ENCODE measurements around the gene CIAO2B.
"Not testable (repeated sequence)": the region's sequence is repeated elsewhere in the genome, so short reads cannot be mapped to it uniquely, and the experiment has no call there.

Gene CIAO2B

DNA sequence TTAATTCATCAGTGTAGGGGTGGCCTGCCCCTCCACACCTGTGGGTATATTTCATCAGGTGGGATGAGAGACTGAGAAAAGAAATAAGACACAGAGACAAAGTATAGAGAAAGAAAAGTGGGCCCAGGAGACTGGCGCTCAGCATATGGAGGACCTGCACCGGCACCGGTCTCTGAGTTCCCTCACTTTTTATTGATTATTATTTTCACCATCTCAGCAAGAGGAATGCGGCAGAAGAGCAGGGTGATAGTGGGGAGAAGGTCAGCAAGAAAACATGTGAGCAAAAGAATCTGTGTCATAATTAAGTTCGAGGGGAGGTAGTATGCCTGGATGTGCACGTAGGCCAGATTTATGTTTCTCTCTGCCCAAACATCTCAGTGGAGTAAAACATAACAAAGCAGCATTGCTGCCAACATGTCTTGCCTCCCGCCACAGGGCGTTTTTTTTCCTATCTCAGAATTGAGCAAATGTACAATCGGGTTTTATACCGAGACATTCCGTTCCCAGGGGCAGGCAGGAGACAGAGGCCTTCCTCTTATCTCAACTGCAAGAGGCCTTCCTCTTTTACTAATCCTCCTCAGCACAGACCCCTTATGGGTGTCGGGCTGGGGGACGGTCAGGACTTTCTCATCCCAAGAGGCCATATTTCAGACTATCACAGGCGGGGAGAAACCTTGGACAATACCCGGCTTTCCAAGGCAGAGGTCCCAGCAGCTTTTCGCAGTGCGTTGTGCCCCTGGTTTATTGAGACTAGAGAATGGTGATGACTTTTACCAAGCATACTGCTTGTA, 21.4 kb upstream of the CIAO2B start:
- not testable (repeated sequence) for DNase-seq (ENCODE audit: low read depth, low spot score)

DNA sequence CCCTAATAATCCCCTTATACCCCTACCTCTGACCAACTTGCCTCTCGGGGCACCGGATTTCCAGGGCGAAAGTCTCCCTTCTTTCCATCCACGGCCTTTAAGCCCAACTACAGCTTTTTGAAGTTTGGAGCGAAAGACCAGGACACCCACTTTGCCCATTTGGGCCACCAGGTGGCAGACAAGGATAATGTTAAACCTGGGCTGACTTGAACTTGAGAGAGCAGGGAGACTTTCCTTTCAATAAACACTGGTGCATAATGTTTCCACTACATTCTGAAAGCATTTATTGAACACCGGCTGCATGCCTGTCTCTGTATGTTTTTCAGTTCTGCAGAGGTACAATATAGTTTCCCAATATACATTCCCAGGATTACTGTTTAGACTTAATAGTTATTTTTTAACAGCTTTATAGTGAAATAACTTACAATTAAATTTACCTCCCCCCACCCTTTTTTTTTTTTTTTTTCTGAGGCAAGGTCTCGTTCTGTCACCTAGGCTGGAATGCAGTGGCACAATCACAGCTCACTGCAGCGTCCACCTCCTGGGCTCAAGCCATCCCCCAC, 20.0 kb upstream of the CIAO2B start:
- no peak for DNase-seq (ENCODE audit: low read depth, low spot score)

- no peak for DNase-seq (ENCODE audit: low read depth, low spot score)
Measured at GRCh38 chr16:66953462-66954096, 19.4 kb upstream of the CIAO2B start.

DNA sequence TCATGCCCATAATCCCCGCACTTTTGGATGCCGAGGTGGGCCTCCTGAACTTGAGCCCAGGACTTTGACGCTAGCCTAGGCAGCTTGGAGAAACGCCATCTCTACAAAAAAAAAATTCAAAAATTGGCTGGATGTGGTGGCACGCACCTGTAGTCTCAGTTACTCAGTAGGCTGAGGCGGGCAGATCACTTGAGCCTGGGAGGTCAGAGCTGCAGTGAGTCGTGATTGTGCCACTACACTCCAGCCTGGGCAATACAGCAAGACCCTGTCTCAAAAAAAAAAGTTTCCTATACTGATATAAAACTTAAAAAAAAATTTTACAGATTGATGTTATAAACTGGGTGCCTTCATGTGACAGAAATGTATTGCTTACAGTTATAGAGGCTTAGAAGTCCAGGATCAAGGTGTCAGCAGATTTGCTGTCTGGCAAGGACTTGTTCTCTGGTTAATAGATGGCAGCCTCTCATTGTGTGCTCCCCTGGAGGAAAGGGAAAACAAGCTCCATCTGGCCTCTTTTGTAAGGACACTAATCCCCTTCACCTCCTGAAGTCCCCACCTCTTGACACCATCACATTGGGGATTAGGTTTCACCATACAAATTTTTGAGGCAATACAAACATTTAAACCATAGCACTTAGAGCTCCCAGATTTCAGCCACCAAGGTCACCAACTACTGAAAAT, 18.4 kb upstream of the CIAO2B start:
- no peak for DNase-seq (ENCODE audit: low read depth, low spot score)

DNA sequence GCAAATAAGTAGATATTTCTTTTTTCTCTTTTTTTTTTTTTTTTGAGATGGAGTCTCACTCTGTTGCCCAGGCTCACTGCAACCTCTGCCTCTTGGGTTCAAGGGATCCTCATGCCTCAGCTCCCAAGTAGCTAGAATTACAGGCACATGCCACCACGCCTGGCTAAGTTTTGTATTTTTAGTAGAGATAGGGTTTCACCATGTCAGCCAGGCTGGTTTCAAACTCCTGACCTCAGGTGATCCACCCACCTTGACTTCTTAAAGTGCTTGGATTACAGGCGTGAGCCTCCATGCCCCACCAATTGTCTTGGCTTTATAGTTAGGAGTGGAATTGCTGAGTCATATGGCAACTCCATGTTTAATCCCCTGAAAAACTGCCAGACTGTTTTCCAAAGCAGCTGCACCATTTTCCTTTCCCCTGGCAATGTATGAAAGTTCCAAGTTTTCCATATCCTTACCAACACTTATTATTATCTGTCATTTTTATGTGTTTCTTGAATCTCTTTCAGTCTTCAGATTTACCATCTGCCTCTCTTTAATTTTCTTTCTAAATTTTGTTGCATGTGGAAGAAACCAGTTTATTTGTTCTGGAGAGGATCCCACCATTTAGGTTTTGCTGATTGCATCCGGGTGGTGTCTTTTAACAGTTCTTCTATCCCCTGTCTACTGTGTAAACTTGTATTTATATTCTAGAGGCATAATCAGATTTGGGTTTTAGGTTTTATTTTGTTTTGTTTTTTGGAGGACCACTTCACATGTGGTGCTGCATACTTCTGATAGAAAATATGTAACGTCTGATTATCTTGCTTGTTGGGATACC, 17.0 kb upstream of the CIAO2B start:
- DNase-seq (ENCODE audit: low read depth, low spot score): no peak

GRCh38 chr16:66950437-66950836, 16.2 kb upstream of the CIAO2B start:
- DNase-seq (ENCODE audit: low read depth, low spot score): no peak

DNA sequence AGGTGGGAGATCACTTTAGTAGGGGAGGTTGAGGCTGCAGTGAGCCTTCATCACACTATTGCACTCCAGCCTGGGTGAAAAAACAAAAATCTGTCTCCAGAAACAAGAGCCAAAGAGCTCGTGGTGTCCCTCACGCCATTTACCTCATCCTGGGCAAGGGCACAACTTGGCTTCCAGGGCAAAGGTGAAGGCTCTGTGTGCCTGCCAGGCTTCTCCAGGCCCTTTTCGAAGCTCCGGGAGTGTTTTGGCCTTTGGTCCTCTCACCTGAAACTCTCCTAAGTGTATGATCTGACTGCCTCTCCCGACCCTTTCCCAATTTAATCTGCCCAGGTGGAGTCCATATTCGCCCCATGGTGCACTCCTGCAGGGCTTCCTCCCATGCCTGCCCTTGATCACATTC, 15.3 kb upstream of the CIAO2B start:
- DNase-seq (ENCODE audit: low read depth, low spot score): no peak

GRCh38 chr16:66948837-66949225, 14.6 kb upstream of the CIAO2B start:
- DNase-seq (ENCODE audit: low read depth, low spot score): no peak

DNA sequence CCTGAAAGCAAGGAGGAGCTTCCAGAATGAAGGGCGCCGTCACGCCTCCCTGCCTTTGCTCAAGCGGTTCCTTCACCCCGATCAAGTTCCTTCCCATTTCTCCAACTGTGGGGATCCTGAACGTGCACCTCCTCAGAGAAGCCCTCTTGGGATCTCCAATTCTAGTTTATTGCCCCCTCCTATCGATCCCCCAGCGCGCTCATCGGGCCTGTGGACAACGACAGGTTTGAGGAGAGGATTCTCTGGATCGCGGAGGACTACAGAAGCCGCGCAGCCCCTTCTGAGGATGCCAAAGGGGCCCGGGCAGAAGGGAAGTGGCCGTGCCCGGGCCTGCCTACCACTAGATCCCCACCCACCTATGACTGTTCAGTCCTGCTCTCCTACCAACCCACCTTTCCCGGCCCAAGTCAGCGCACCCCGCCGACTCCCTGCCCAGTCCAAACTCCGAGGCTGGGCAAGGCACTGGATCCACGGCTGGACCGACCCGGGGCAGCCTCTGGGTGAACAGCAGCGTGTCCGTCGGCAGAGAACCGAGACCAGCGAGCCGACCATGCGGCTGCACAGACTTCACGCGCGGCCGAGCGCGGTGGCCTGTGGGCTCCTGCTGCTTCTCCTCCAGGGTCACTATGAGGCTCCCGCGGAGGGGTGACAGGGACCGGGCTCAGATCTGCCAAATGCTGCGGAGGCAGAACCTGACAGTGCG, 14.1 kb upstream of the CIAO2B start:
- DNase-seq (ENCODE audit: low read depth, low spot score): no peak

DNA sequence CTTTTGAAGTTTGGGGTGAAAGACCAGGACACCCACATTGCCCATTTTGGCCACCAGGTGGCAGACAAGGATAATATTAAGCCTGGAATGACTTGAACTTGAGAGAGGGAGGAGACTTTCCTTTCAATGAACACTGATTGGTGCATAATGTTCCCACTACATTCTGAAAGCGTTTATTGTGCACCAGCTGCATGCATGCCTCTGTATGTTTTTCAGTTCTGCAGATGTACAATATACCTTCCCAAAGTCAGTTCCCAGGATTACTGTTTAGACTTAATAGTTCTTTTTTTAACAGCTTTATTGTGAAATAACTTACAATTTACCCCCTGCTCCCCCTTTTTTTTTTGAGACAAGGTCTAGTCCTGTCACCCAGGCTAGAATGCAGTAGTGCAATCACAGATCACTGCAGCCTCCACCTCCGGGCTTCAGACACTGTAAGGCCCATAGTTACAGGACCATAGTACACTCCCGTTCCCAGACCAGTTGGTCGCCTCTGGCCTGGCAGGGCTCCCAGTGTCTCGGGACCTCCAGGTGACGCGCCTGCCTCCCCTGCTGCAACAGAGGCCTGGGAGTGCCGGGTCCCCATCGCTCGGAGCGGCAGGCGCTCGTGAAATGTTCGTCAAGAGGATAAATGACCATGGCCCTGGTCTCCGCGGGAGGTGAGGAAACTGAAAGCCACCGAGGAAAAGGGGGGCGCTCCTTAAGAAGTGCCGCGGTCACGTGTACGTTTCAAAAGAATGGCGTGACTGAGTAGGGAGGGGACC, 13.3 kb upstream of the CIAO2B start:
- DNase-seq (ENCODE audit: low read depth, low spot score): peak; percentile 50

DNA sequence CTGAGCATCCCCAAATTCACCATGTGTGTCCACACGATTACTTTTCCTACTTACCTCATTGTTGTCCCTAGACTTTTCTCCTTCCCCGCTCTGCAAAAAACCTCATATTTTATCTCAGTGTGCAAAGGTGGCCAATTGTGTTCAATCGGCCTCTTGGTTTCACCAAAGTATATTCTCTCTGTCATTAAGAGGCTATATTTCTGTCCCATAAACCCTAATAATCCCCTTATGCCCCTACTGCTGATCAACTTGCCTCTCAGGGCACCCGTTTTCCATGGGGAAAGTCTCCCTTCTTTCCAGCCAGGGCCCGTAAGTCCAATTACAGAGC, 12.7 kb upstream of the CIAO2B start:
- DNase-seq (ENCODE audit: low read depth, low spot score): no peak

DNA sequence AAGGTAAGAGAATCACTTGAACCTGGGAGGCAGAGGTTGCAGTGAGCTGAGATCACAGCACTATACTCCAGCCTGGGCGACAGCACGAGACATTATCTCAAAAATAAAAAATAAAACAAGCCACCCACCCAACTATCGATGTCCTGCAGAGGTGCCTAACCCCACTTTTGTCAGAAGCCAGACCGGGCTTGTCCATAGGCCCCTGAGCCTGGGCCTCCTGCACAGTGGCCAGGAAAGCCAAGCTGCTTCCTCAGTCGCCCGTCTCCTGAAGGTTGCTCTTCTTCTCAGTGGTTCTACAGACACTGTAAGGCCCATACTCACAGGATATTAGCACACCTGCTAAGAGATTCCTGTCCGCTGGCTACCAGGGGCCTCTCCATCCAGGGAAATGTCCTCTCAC, 12.3 kb upstream of the CIAO2B start:
- DNase-seq (ENCODE audit: low read depth, low spot score): no peak

- DNase-seq (ENCODE audit: low read depth, low spot score): no peak
Measured at GRCh38 chr16:66945939-66946338, 11.7 kb upstream of the CIAO2B start.

DNA sequence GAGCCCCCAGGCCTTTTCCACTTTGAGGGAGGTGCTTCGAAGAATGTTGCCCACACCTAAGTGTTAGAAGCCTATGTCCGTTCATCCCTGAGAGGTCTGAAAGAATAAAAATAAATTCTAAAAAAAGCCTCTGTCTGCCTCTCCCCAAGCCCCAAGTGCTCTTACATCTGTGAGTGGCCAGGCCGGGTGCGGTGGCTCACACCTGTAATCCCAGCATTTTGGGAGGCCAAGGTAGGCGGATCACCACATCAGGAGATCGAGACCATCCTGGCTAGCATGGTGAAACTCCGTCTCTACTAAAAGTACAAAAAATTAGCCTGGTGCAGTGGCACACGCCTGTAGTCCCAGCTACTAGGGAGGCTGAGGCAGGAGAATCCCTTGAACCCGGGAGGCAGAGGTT, 10.8 kb upstream of the CIAO2B start:
- DNase-seq (ENCODE audit: low read depth, low spot score): not testable (repeated sequence)

DNA sequence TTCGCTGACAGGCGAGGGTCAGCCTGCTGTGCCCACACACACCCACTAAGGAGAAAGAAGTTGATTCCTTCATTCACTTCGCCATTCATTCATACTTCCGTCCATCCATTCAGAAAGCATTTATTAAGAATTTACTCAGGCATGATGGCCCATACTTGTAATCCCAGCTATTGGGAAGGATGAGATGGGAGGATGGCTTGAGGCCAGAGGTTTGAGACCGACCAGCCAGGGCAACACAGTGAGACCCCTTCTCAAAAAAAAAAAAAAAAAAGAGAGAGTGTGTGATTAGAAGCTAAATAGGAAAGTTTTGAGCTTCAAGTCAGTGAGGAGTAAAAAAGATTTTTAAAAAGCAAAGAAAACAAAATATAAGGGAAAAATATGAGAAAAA, 9.8 kb upstream of the CIAO2B start:
- DNase-seq (ENCODE audit: low read depth, low spot score): no peak

GRCh38 chr16:66943426-66944053, 9.3 kb upstream of the CIAO2B start:
- DNase-seq (ENCODE audit: low read depth, low spot score): no peak

DNA sequence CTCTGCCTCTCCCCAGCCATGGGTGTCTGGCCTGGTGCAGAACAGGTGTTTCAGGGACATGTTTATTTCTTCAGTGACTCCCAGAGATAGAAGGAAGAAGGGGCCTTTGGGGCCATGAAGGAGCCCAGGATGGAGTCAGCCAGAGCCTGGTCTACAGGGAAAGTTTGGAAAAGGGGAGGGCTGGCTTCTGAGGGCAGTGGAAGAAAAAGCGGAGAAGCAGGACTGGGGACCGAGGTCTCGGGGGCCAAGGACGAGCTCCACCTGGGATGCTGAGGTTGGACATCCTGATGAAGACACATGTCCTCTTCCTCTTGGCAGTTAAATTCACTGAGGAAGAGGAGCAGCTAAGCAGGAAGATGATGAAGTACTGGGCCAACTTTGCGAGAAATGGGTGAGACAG, 8.8 kb upstream of the CIAO2B start:
- DNase-seq (ENCODE audit: low read depth, low spot score): no peak

GRCh38 chr16:66940236-66940635, 6.0 kb upstream of the CIAO2B start:
- DNase-seq (ENCODE audit: low read depth, low spot score): no peak

- no peak for DNase-seq (ENCODE audit: low read depth, low spot score)
Measured at GRCh38 chr16:66939366-66939765, 5.2 kb upstream of the CIAO2B start.

GRCh38 chr16:66937725-66938337, 3.6 kb upstream of the CIAO2B start:
- DNase-seq (ENCODE audit: low read depth, low spot score): no peak

Data from brain pericyte (primary cell).